Testis (tissue), 3 donors: ENCODE results near the gene MAML3. TPM values are rescaled to one million over a fixed set of nuclear protein-coding genes. Genes with fewer than 3 reads are reported as not detected.

Source experiments
- DNase-seq: peaks from one replicate; pipeline ENCODE4 v3.0.0-alpha.2; 2019
- H3K27ac ChIP-seq, 2 donors: fragments of 200-600 bp; sonication (generic); one replicate each; pipeline ENCODE4 v1.5.1; 2019
- H3K27me3 ChIP-seq: fragments of 200-600 bp; sonication (generic); one replicate; pipeline ENCODE4 v1.5.1; 2019
- H3K36me3 ChIP-seq: fragments of 200-600 bp; sonication (generic); one replicate; pipeline ENCODE4 v1.5.1; 2017; ENCODE audit warnings: low read depth; ENCODE audit errors: missing control alignments
- H3K4me1 ChIP-seq: fragments of 200-600 bp; sonication (generic); one replicate; pipeline ENCODE4 v1.5.1; 2019
- H3K4me3 ChIP-seq, 2 donors: fragments of 200-600 bp; sonication (generic); one replicate each; pipeline ENCODE4 v1.5.1; 2017 to 2019
- H3K9me3 ChIP-seq: fragments of 200-600 bp; sonication (generic); one replicate; pipeline ENCODE4 v1.5.1; 2017
- CTCF ChIP-seq, 3 experiments: fragments of 450-650 bp in 2 of 3; fragments of 200-600 bp in 1 of 3; sonication (generic) in 1 of 3; IDR thresholded peaks; one replicate each; pipeline ENCODE4 v1.5.1; 2016 to 2019; ENCODE audit warnings: antibody characterized with exemption in 3 of 3, mild to moderate bottlenecking in 2 of 3, moderate library complexity in 1 of 3
- POLR2A ChIP-seq: fragments of 450-650 bp; IDR thresholded peaks from one replicate; pipeline ENCODE4 v1.6.1; 2017; ENCODE audit warnings: antibody characterized with exemption, mild to moderate bottlenecking, moderate library complexity
- WGBS, 2 donors: methylation state at CpG; one replicate each; pipeline ENCODE4 v1.1.5; 2018; 5-methylcytosine and 5-hydroxymethylcytosine counted together
- intact Hi-C: fragments of 100-400 bp; cut with DNase I; formaldehyde crosslinking; loops from one replicate; pipeline ENCODE4 v1.15.1; 2023; ENCODE audit warnings: low total_unique reads
- polyA plus RNA-seq: library from polyadenylated mRNA; stranded (reverse); fragments of 350-450 nt; fragmentation: Illumina TruSeq; extraction: RNeasy Lipid Tissue Mini Kit (QIAGEN cat#74804); gene quantifications from one replicate; pipeline ENCODE4 v1.2.3, GENCODE V29; 2014; ENCODE audit warnings: low read depth, low replicate concordance; ENCODE audit not compliant: insufficient read depth
- total RNA-seq, 2 donors: library from RNA; depleted of rRNA; stranded (reverse); fragments of >200 nt; gene quantifications; one replicate each; pipeline ENCODE4 v1.2.3, GENCODE V29; 2016

Gene MAML3
- total and polyA plus RNA-seq, 3 donors from 2014 or later: 7.6 to 21.2 (median 18.8) TPM

GRCh38 chr4:139873111-139873860 lies 280.7 kb downstream of the MAML3 start:
- Histone ChIP-seq H3K9me3 (no peaks in the 10 kb centered on the region), H3K27me3 (no peaks in the 10 kb centered on the region), H3K4me3 (no peak overlapping the region), H3K36me3 (no peaks in the 10 kb centered on the region), H3K4me1 (peaks cover 11% of the 10 kb centered on the region), H3K27ac (no peak overlapping the region)
- intact Hi-C loops: no loop called here
- 95 to 96% methylated on average over 4 of the region's 4 CpGs for WGBS, 2 donors
- DNase-seq: no peak
- no peak for TF ChIP-seq POLR2A
- TF ChIP-seq CTCF (IDR thresholded peaks at IDR 0.05): no peak

- TF ChIP-seq CTCF (IDR thresholded peaks at IDR 0.05): no peak
- TF ChIP-seq POLR2A: no peak
- Histone ChIP-seq H3K36me3 (no peaks in the 10 kb centered on the region), H3K27ac (no peak overlapping the region), H3K9me3 (no peaks in the 10 kb centered on the region), H3K4me1 (peaks cover 11% of the 10 kb centered on the region), H3K4me3 (no peak overlapping the region), H3K27me3 (no peaks in the 10 kb centered on the region)
- WGBS, 2 donors: 74 to 84% methylated on average over 2 of the region's 2 CpGs
- intact Hi-C loops: no loop called here
- DNase-seq: no peak
Measured at GRCh38 chr4:139872274-139872673, 281.7 kb downstream of the MAML3 start.

- Histone ChIP-seq H3K4me3 (no peak overlapping the region), H3K36me3 (no peaks in the 10 kb centered on the region), H3K4me1 (peaks cover 13% of the 10 kb centered on the region), H3K27ac (no peak overlapping the region), H3K27me3 (no peaks in the 10 kb centered on the region), H3K9me3 (no peaks in the 10 kb centered on the region)
- TF ChIP-seq CTCF (IDR thresholded peaks at IDR 0.05) (no peak), POLR2A (no peak)
- intact Hi-C loops: no loop called here
- DNase-seq: no peak
- 85 to 93% methylated on average over 4 of the region's 4 CpGs for WGBS, 2 donors
Measured at GRCh38 chr4:139869810-139870209, 284.2 kb downstream of the MAML3 start.

- intact Hi-C loops: no loop called here
- H3K4me1 ChIP-seq: peaks cover 13% of the 10 kb centered on the region
- no peak for TF ChIP-seq POLR2A
- no peak for TF ChIP-seq CTCF (IDR thresholded peaks at IDR 0.05)
- no peak overlapping the region for H3K4me3 ChIP-seq
- 58 to 68% methylated on average over 13 of the region's 13 CpGs for WGBS, 2 donors
- DNase-seq: peak; percentile 49
- H3K36me3 ChIP-seq: no peaks in the 10 kb centered on the region
- peak overlapping the region in 1 of 2 donors; percentile 25 for H3K27ac ChIP-seq
- H3K27me3 ChIP-seq: no peaks in the 10 kb centered on the region
- no peaks in the 10 kb centered on the region for H3K9me3 ChIP-seq
Measured at GRCh38 chr4:139866276-139866962, 287.6 kb downstream of the MAML3 start.
